PC-9 (cell line): ENCODE data around the gene MPP2. TPM values are rescaled to one million over a fixed set of nuclear protein-coding genes. Genes with fewer than 3 reads are reported as not detected.

Experiments
- BruUV-seq: library from RNA; stranded (reverse); fragments of 400-500 nt; replicated peaks from 2 replicates; lab custom pipeline; 2021; lab: Mats Ljungman, UMichigan
- CTCF ChIA-PET: fragments of 300-600 bp; sonication (Branson Sonifier 250); formaldehyde crosslinking; loops from one replicate; lab custom pipeline; 2022; ENCODE audit warnings: antibody characterized with exemption; lab: Charles Lee
- POLR2A ChIA-PET: fragments of 300-600 bp; sonication (Branson Sonifier 250); formaldehyde crosslinking; loops from one replicate; lab custom pipeline; 2022; ENCODE audit warnings: antibody characterized with exemption; ENCODE audit not compliant: unreplicated experiment; lab: Charles Lee
- DNase-seq, 2 experiments: peaks; one replicate each; pipeline versions ENCODE4 v3.0.0 to v3.0.0-alpha.2; 2015 to 2022; ENCODE audit warnings: mixed read lengths in 1 of 2
- H2AFZ ChIP-seq: fragments of 200-600 bp; sonication (generic); 2 replicates; pipeline ENCODE4 v1.8.1; 2017; ENCODE audit warnings: antibody characterized with exemption
- H3F3A ChIP-seq: fragments of 200-600 bp; sonication (generic); 2 replicates; pipeline ENCODE4 v1.8.1; 2017; ENCODE audit warnings: antibody characterized with exemption, mild to moderate bottlenecking, low read depth; ENCODE audit not compliant: insufficient read depth
- H3K27ac ChIP-seq: fragments of 200-600 bp; sonication (generic); 2 replicates; pipeline ENCODE4 v1.6.1; 2016; ENCODE audit warnings: mixed run types
- H3K27me3 ChIP-seq: fragments of 200-600 bp; sonication (generic); 2 replicates; pipeline ENCODE4 v1.6.1; 2016; ENCODE audit warnings: low read depth, mixed run types; ENCODE audit not compliant: insufficient read depth
- H3K36me3 ChIP-seq: fragments of 200-600 bp; sonication (generic); 2 replicates; pipeline ENCODE4 v1.6.1; 2016; ENCODE audit warnings: low read depth, mixed run types
- H3K4me1 ChIP-seq: fragments of 200-600 bp; sonication (generic); replicated peaks from 2 replicates; pipeline ENCODE4 v1.6.1; 2016; ENCODE audit warnings: mixed run types; ENCODE audit not compliant: insufficient read depth
- H3K4me2 ChIP-seq: fragments of 200-600 bp; sonication (generic); 2 replicates; pipeline ENCODE4 v1.6.1; 2017; ENCODE audit warnings: mixed run types
- H3K4me3 ChIP-seq: fragments of 200-600 bp; sonication (generic); 2 replicates; pipeline ENCODE4 v1.6.1; 2016; ENCODE audit warnings: mixed run types
- H3K79me2 ChIP-seq: fragments of 200-600 bp; sonication (generic); 2 replicates; pipeline ENCODE4 v1.6.1; 2017; ENCODE audit warnings: low read depth, mixed run types
- H3K9me2 ChIP-seq: fragments of 200-600 bp; sonication (generic); 2 replicates; pipeline ENCODE4 v1.8.1; 2017; ENCODE audit warnings: mild to moderate bottlenecking; ENCODE audit not compliant: insufficient read depth
- H3K9me3 ChIP-seq: fragments of 200-600 bp; sonication (generic); 2 replicates; pipeline ENCODE4 v1.8.1; 2016; ENCODE audit warnings: low read depth; ENCODE audit not compliant: insufficient read depth
- H4K20me1 ChIP-seq: fragments of 200-600 bp; sonication (generic); 2 replicates; pipeline ENCODE4 v1.8.1; 2017; ENCODE audit not compliant: insufficient read depth
- EZH2 ChIP-seq: fragments of 200-600 bp; sonication (generic); IDR thresholded peaks from 2 replicates; pipeline ENCODE4 v1.8.0; 2017; ENCODE audit warnings: antibody characterized with exemption, low read depth
- intact Hi-C: fragments of 100-400 bp; cut with micrococcal nuclease; formaldehyde crosslinking; loops from one replicate; pipeline ENCODE4 v1.10.0; 2022; ENCODE audit not compliant: unreplicated experiment
- total RNA-seq: library from RNA; stranded (reverse); gene quantifications from 2 replicates; pipeline ENCODE4 v1.2.3, GENCODE V29; 2021
- TF ChIP-seq, protein P1 (sequence below): fragments of 200-600 bp; sonication (generic); conservative IDR thresholded peaks from 2 replicates; pipeline ENCODE4 v1.6.1; 2017; ENCODE audit warnings: mixed run types, antibody characterized with exemption, mild to moderate bottlenecking, moderate library complexity

MPP2 gene
- total RNA-seq, 1 experiment from 2014 or later, result 5.6 TPM

DNA sequence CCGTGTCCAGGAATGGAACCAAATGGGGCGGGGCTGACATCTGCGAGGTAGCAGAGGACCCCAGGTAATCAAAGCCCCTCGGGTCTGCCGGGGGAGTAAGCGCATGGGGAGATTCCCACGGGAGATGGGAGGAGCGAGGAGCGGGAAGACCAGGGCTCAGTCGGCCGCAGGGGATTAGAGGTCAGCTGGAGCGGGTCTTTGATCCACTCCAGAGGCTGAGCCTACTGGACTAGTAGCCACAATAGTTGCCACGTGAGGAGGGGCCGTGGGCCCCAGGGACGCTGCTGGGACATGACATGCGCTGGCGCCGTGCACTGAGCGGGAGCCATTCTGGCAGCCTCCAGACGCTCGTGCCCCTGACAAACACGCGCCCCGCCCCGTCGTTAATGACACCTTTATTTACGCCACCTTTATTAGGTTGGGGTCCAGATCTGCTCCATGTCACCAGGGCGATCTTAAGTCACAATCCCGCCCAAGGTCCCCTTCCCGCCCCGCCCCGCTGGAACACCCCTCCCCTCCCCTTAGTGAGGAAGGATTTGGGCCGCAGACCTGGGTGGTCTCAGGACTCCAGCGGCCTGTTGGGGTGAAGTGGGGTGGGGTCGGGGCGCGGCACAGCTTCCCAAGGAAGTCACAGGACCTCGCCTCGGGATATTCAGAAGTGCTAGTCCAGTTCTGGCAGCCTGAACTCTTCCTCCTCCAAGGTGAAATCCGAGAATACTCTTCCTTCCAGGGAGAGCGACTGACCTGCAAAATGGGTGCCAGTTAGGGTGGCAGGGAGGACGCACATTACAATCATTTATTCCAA, 19.9 kb upstream of the MPP2 start:
- intact Hi-C loops, result no loop called here
- no TSS peak for BruUV-seq
- peaks cover 13% of the 10 kb centered on the region for H3K27me3 ChIP-seq
- no peaks in the 10 kb centered on the region for H4K20me1 ChIP-seq
- no peaks in the 10 kb centered on the region for H3K4me1 ChIP-seq
- no peaks in the 10 kb centered on the region for H3K9me2 ChIP-seq
- no peak for TF ChIP-seq EZH2
- TF ChIP-seq, protein P1, sequence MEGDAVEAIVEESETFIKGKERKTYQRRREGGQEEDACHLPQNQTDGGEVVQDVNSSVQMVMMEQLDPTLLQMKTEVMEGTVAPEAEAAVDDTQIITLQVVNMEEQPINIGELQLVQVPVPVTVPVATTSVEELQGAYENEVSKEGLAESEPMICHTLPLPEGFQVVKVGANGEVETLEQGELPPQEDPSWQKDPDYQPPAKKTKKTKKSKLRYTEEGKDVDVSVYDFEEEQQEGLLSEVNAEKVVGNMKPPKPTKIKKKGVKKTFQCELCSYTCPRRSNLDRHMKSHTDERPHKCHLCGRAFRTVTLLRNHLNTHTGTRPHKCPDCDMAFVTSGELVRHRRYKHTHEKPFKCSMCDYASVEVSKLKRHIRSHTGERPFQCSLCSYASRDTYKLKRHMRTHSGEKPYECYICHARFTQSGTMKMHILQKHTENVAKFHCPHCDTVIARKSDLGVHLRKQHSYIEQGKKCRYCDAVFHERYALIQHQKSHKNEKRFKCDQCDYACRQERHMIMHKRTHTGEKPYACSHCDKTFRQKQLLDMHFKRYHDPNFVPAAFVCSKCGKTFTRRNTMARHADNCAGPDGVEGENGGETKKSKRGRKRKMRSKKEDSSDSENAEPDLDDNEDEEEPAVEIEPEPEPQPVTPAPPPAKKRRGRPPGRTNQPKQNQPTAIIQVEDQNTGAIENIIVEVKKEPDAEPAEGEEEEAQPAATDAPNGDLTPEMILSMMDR, result no peak
- H3F3A ChIP-seq, result no peaks in the 10 kb centered on the region
- DNase-seq, result no peak
- no peaks in the 10 kb centered on the region for H3K36me3 ChIP-seq
- H3K27ac ChIP-seq, result no peak overlapping the region
- no peaks in the 10 kb centered on the region for H3K79me2 ChIP-seq
- no peak overlapping the region for H2AFZ ChIP-seq
- ChIA-PET POLR2A (no interaction called here), CTCF (interaction anchor here (0.7 kb wide), 1 partner anchor 84 kb away, joined by 4 read pairs; no protein-coding TSS in a partner anchor)
- no peak overlapping the region for H3K4me3 ChIP-seq
- no peak overlapping the region for H3K4me2 ChIP-seq
- H3K9me3 ChIP-seq, result no peaks in the 10 kb centered on the region

DNA sequence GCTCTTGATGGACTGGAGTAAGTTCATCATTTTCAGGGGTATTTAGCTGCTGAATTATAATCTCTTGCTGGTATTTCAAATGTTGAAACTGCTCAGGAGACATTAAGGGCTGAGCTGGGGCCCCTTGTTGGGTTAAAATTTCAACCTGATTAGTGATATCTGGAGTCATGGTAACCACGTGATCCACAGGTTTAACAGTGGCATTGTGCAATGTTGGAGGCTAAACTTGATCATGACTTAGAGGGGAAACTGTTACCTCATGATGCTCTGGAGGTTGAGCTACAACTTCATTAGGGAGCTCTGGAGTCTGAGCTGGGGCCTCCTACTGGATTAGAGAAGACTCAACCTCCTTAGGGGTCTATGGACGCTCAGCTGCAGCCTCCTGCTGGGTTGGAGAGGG, 17.2 kb upstream of the MPP2 start:
- BruUV-seq, result no TSS peak
- no peaks in the 10 kb centered on the region for H3K79me2 ChIP-seq
- intact Hi-C loops, result no loop called here
- no peak overlapping the region for H3K4me3 ChIP-seq
- no peaks in the 10 kb centered on the region for H4K20me1 ChIP-seq
- H3F3A ChIP-seq, result no peaks in the 10 kb centered on the region
- no peak overlapping the region for H3K27ac ChIP-seq
- DNase-seq, result no peak
- peaks cover 13% of the 10 kb centered on the region for H3K27me3 ChIP-seq
- CTCF ChIA-PET, result interaction anchor here (0.6 kb wide), 1 partner anchor 199 kb away, joined by 3 read pairs; no protein-coding TSS in a partner anchor
- no peaks in the 10 kb centered on the region for H3K4me1 ChIP-seq
- POLR2A ChIA-PET, result interaction anchor here (0.6 kb wide), 1 partner anchor 26 kb away, joined by 5 read pairs; no protein-coding TSS in a partner anchor
- no peaks in the 10 kb centered on the region for H3K36me3 ChIP-seq
- no peaks in the 10 kb centered on the region for H3K9me2 ChIP-seq
- H2AFZ ChIP-seq, result no peak overlapping the region
- no peaks in the 10 kb centered on the region for H3K9me3 ChIP-seq
- TF ChIP-seq, protein P1, result no peak
- no peak for TF ChIP-seq EZH2
- H3K4me2 ChIP-seq, result no peak overlapping the region

DNA sequence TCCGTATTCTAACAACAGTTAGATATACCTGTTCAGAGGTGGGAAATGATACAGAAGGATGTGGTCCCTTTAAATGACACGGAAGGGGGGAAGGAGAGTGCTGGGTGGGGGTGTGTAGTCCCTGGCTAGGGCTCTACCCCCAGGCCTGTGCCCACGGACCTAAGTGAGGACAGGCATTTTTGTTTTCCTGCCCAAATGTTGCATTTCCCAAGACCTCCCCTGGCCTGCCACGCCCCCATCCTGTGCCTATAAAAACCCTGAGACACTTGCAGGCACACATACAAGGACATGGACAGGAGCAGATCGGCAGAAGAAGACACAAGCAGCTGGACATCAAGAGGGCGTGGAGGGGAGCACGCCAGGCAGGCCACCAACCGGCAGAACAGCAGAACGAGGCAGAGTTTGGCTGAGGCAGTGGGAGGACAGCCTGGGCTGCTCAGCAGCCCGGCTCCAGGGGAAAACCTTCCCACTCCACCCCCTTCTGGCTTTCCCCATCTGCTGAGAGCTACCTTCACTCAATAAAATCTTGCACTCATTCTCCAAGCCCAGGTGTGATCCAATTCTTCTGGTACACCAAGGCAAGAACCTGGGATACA, 13.3 kb upstream of the MPP2 start:
- no peaks in the 10 kb centered on the region for H3K4me1 ChIP-seq
- no peak overlapping the region for H3K4me3 ChIP-seq
- H3K27ac ChIP-seq, result no peak overlapping the region
- H3K9me3 ChIP-seq, result no peaks in the 10 kb centered on the region
- H2AFZ ChIP-seq, result no peak overlapping the region
- ChIA-PET CTCF (no interaction called here), POLR2A (no interaction called here)
- no peaks in the 10 kb centered on the region for H3K79me2 ChIP-seq
- H4K20me1 ChIP-seq, result no peaks in the 10 kb centered on the region; the same call in 1 of the 2 replicates
- no peak overlapping the region for H3K4me2 ChIP-seq
- no peaks in the 10 kb centered on the region for H3K36me3 ChIP-seq
- no TSS peak for BruUV-seq
- no peaks in the 10 kb centered on the region for H3F3A ChIP-seq
- intact Hi-C loops, result no loop called here
- no peaks in the 10 kb centered on the region for H3K9me2 ChIP-seq
- 0 out of 2 replicates have a peak, but pooled peaks cover 3% of the 10 kb centered on the region for H3K27me3 ChIP-seq
- no peak for DNase-seq
- TF ChIP-seq, protein P1, result no peak
- no peak for TF ChIP-seq EZH2
